WTC11 (cell line): ENCODE measurements around the gene CLECL1. TPM values are rescaled to one million over a fixed set of nuclear protein-coding genes. Genes with fewer than 3 reads are reported as not detected.

ENCODE experiments used
- ATAC-seq: fragments of 200-7000 bp; cut with Tn5 transposase; 2 replicates; pipeline ENCODE4 v1.10.0; 2021; ENCODE audit warnings: mild to moderate bottlenecking, moderate library complexity
- CTCF ChIA-PET: fragments of 300-600 bp; sonication (Branson Sonifier 250); formaldehyde crosslinking; loops from one replicate; lab custom pipeline; 2021; ENCODE audit warnings: antibody characterized with exemption; lab: Charles Lee
- POLR2A ChIA-PET: fragments of 350-600 bp; sonication (Branson Sonifier 250); formaldehyde crosslinking; loops from one replicate; lab custom pipeline; 2021; ENCODE audit warnings: antibody characterized with exemption; lab: Charles Lee
- DNase-seq: peaks from one replicate; pipeline ENCODE4 v3.0.0; 2021; ENCODE audit warnings: low spot score
- H3K27ac Mint-ChIP-seq: 2 replicates; pipeline ENCODE4 v1.8.0; 2021; ENCODE audit warnings: mixed read lengths
- H3K27me3 Mint-ChIP-seq: 2 replicates; pipeline ENCODE4 v1.8.0; 2021; ENCODE audit warnings: low read depth, mild to moderate bottlenecking, moderate library complexity, mixed read lengths
- H3K36me3 Mint-ChIP-seq: 2 replicates; pipeline ENCODE4 v1.8.0; 2021; ENCODE audit warnings: mixed read lengths
- H3K4me1 Mint-ChIP-seq: 2 replicates; pipeline ENCODE4 v1.8.0; 2022; ENCODE audit warnings: mixed read lengths
- H3K4me3 Mint-ChIP-seq: 2 replicates; pipeline ENCODE4 v1.8.0; 2021; ENCODE audit warnings: mild to moderate bottlenecking, moderate library complexity, mixed read lengths
- H3K9me3 Mint-ChIP-seq: 2 replicates; pipeline ENCODE4 v1.8.0; 2021; ENCODE audit warnings: mixed read lengths
- ESRRA ChIP-seq: sonication (generic); formaldehyde crosslinking; IDR thresholded peaks from 2 replicates; pipeline ENCODE4 v1.8.1; 2022; ENCODE audit warnings: mild to moderate bottlenecking, missing genetic modification reagents, borderline replicate concordance
- GABPB1 ChIP-seq: sonication (generic); formaldehyde crosslinking; IDR thresholded peaks from 2 replicates; pipeline ENCODE4 v1.8.1; 2023; ENCODE audit warnings: mild to moderate bottlenecking, missing genetic modification reagents
- GRHL2 ChIP-seq: fragments of 250-450 bp; sonication (Bioruptor Pico); IDR thresholded peaks from 2 replicates; pipeline ENCODE4 v1.8.0; 2022; ENCODE audit warnings: mild to moderate bottlenecking, moderate library complexity; ENCODE audit not compliant: insufficient replicate concordance, severe bottlenecking
- GTF2I ChIP-seq: fragments of 250-450 bp; sonication (Bioruptor Pico); conservative IDR thresholded peaks from 2 replicates; pipeline ENCODE4 v1.4.0; 2021; ENCODE audit warnings: mild to moderate bottlenecking
- HMGXB4 ChIP-seq: sonication (generic); formaldehyde crosslinking; IDR thresholded peaks from 2 replicates; pipeline ENCODE4 v1.8.1; 2023; ENCODE audit warnings: mild to moderate bottlenecking, moderate library complexity, missing genetic modification reagents
- KAT7 ChIP-seq: sonication (generic); formaldehyde crosslinking; IDR thresholded peaks from 2 replicates; pipeline ENCODE4 v1.8.1; 2023; ENCODE audit warnings: missing genetic modification reagents, mild to moderate bottlenecking, borderline replicate concordance
- MAX ChIP-seq: sonication (generic); formaldehyde crosslinking; IDR thresholded peaks from 2 replicates; pipeline ENCODE4 v1.8.0; 2022; ENCODE audit warnings: mild to moderate bottlenecking, missing genetic modification reagents
- MLX ChIP-seq: sonication (generic); formaldehyde crosslinking; IDR thresholded peaks from 2 replicates; pipeline ENCODE4 v1.8.1; 2023; ENCODE audit warnings: mild to moderate bottlenecking, missing genetic modification reagents, moderate library complexity
- MXD4 ChIP-seq: fragments of 250-450 bp; sonication (Bioruptor Pico); IDR thresholded peaks from 2 replicates; pipeline ENCODE4 v1.8.0; 2021; ENCODE audit warnings: mild to moderate bottlenecking, moderate library complexity, borderline replicate concordance
- NFATC4 ChIP-seq: fragments of 250-450 bp; sonication (Bioruptor Pico); IDR thresholded peaks from 2 replicates; pipeline ENCODE4 v1.9.0; 2021; ENCODE audit warnings: mild to moderate bottlenecking
- NR1H2 ChIP-seq: sonication (generic); formaldehyde crosslinking; IDR thresholded peaks from 2 replicates; pipeline ENCODE4 v1.9.0; 2021; ENCODE audit warnings: mild to moderate bottlenecking, moderate library complexity, missing genetic modification reagents
- PRDM15 ChIP-seq: sonication (generic); formaldehyde crosslinking; IDR thresholded peaks from 2 replicates; pipeline ENCODE4 v1.8.0; 2022; ENCODE audit warnings: missing genetic modification reagents
- RORB ChIP-seq: fragments of 250-450 bp; sonication (Bioruptor Pico); IDR thresholded peaks from 2 replicates; pipeline ENCODE4 v1.9.0; 2021; ENCODE audit warnings: mild to moderate bottlenecking
- TCF7 ChIP-seq: sonication (generic); formaldehyde crosslinking; IDR thresholded peaks from 2 replicates; pipeline ENCODE4 v1.8.0; 2022; ENCODE audit warnings: mild to moderate bottlenecking, low read depth, missing genetic modification reagents, moderate library complexity
- TEAD1 ChIP-seq: sonication (generic); formaldehyde crosslinking; IDR thresholded peaks from 2 replicates; pipeline ENCODE4 v1.8.0; 2022; ENCODE audit warnings: mild to moderate bottlenecking, missing genetic modification reagents
- TEAD4 ChIP-seq: sonication (generic); formaldehyde crosslinking; IDR thresholded peaks from 2 replicates; pipeline ENCODE4 v1.8.0; 2022; ENCODE audit warnings: mild to moderate bottlenecking, missing genetic modification reagents
- ZNF219 ChIP-seq: sonication (generic); formaldehyde crosslinking; IDR thresholded peaks from 2 replicates; pipeline ENCODE4 v1.8.0; 2023; ENCODE audit warnings: missing genetic modification reagents, mild to moderate bottlenecking, borderline replicate concordance
- ZNF232 ChIP-seq: sonication (generic); formaldehyde crosslinking; IDR thresholded peaks from 2 replicates; pipeline ENCODE4 v1.8.0; 2022; ENCODE audit warnings: mild to moderate bottlenecking, missing genetic modification reagents
- ZNF263 ChIP-seq: sonication (generic); formaldehyde crosslinking; IDR thresholded peaks from 2 replicates; pipeline ENCODE4 v1.8.1; 2022; ENCODE audit warnings: low read depth, mild to moderate bottlenecking, moderate library complexity, missing genetic modification reagents
- ZNF423 ChIP-seq: fragments of 250-450 bp; sonication (Bioruptor Pico); IDR thresholded peaks from 2 replicates; pipeline ENCODE4 v2.1.2; 2022; ENCODE audit warnings: mild to moderate bottlenecking, moderate library complexity
- ZNF671 ChIP-seq: fragments of 250-450 bp; sonication (Bioruptor Pico); IDR thresholded peaks from 2 replicates; pipeline ENCODE4 v1.8.0; 2021; ENCODE audit warnings: mild to moderate bottlenecking
- total RNA-seq: library from RNA; stranded (reverse); gene quantifications from 3 replicates; pipeline ENCODE4 v1.2.3, GENCODE V29; 2021
- TF ChIP-seq, protein P1 (sequence below): fragments of 250-450 bp; sonication (Bioruptor Pico); IDR thresholded peaks from 2 replicates; pipeline ENCODE4 v1.9.0; 2021; ENCODE audit warnings: mild to moderate bottlenecking
- TF ChIP-seq, protein P2 (sequence below): sonication (generic); formaldehyde crosslinking; IDR thresholded peaks from 2 replicates; pipeline ENCODE4 v1.8.0; 2022; ENCODE audit warnings: mild to moderate bottlenecking, missing genetic modification reagents
- TF ChIP-seq, protein P3 (sequence below): fragments of 250-450 bp; sonication (Bioruptor Pico); IDR thresholded peaks from 2 replicates; pipeline ENCODE4 v2.1.2; 2022; ENCODE audit warnings: mild to moderate bottlenecking, moderate library complexity
- TF ChIP-seq, protein P4 (sequence below): sonication (generic); formaldehyde crosslinking; IDR thresholded peaks from 2 replicates; pipeline ENCODE4 v1.8.1; 2023; ENCODE audit warnings: mild to moderate bottlenecking, missing genetic modification reagents, moderate library complexity

Gene CLECL1
- total RNA-seq, 1 experiment from 2014 or later = not detected

GRCh38 chr12:9745199-9745598, 12.3 kb upstream of the CLECL1 start:
- DNase-seq (no peak), ATAC-seq (peak; percentile 51)
- no peak overlapping the region for H3K4me3 Mint-ChIP-seq
- no peaks in the 10 kb centered on the region for H3K36me3 Mint-ChIP-seq
- no peaks in the 10 kb centered on the region for H3K9me3 Mint-ChIP-seq
- H3K27ac Mint-ChIP-seq = no peak overlapping the region; the same call in 1 of the 2 replicates
- ChIA-PET CTCF (interaction anchor here (1.1 to 7.5 kb wide), 5 partner anchors 16 to 112 kb away, joined by 3 to 148 read pairs (median 6); no protein-coding TSS in a partner anchor), POLR2A (interaction anchor here (0.6 kb wide), 1 partner anchor 101 kb away, joined by 3 read pairs; no protein-coding TSS in a partner anchor)
- TF ChIP-seq ZNF263 (CRISPR knock-in tag) (no peak), GRHL2 (no peak), HMGXB4 (CRISPR knock-in tag) (no peak), TCF7 (no peak), MAX (CRISPR knock-in tag) (no peak), ESRRA (CRISPR knock-in tag) (no peak), GABPB1 (CRISPR knock-in tag) (no peak)
- TF ChIP-seq, protein P1, sequence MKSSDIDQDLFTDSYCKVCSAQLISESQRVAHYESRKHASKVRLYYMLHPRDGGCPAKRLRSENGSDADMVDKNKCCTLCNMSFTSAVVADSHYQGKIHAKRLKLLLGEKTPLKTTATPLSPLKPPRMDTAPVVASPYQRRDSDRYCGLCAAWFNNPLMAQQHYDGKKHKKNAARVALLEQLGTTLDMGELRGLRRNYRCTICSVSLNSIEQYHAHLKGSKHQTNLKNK (CRISPR knock-in tag) = no peak
- TF ChIP-seq, protein P2, sequence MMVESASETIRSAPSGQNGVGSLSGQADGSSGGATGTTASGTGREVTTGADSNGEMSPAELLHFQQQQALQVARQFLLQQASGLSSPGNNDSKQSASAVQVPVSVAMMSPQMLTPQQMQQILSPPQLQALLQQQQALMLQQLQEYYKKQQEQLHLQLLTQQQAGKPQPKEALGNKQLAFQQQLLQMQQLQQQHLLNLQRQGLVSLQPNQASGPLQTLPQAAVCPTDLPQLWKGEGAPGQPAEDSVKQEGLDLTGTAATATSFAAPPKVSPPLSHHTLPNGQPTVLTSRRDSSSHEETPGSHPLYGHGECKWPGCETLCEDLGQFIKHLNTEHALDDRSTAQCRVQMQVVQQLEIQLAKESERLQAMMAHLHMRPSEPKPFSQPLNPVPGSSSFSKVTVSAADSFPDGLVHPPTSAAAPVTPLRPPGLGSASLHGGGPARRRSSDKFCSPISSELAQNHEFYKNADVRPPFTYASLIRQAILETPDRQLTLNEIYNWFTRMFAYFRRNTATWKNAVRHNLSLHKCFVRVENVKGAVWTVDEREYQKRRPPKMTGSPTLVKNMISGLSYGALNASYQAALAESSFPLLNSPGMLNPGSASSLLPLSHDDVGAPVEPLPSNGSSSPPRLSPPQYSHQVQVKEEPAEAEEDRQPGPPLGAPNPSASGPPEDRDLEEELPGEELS (CRISPR knock-in tag) = no peak
- peaks cover under 1% of the 10 kb centered on the region; the same call in 1 of the 2 replicates for H3K27me3 Mint-ChIP-seq
- peaks cover 21% of the 10 kb centered on the region for H3K4me1 Mint-ChIP-seq

GRCh38 chr12:9742661-9743060, 9.8 kb upstream of the CLECL1 start:
- H3K4me3 Mint-ChIP-seq = no peak overlapping the region
- TF ChIP-seq, protein P3, sequence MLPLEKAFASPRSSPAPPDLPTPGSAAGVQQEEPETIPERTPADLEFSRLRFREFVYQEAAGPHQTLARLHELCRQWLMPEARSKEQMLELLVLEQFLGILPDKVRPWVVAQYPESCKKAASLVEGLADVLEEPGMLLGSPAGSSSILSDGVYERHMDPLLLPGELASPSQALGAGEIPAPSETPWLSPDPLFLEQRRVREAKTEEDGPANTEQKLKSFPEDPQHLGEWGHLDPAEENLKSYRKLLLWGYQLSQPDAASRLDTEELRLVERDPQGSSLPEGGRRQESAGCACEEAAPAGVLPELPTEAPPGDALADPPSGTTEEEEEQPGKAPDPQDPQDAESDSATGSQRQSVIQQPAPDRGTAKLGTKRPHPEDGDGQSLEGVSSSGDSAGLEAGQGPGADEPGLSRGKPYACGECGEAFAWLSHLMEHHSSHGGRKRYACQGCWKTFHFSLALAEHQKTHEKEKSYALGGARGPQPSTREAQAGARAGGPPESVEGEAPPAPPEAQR = no peak
- TF ChIP-seq GABPB1 (CRISPR knock-in tag) (no peak), NR1H2 (CRISPR knock-in tag) (no peak), MLX (CRISPR knock-in tag) (no peak), GTF2I (CRISPR knock-in tag) (no peak), ZNF219 (no peak), ZNF671 (no peak), TEAD1 (CRISPR knock-in tag) (no peak), RORB (CRISPR knock-in tag) (no peak), TEAD4 (CRISPR knock-in tag) (no peak), ZNF423 (CRISPR knock-in tag) (no peak), ESRRA (CRISPR knock-in tag) (no peak), MXD4 (CRISPR knock-in tag) (no peak), PRDM15 (CRISPR knock-in tag) (no peak), NFATC4 (CRISPR knock-in tag) (no peak), KAT7 (CRISPR knock-in tag) (no peak), ZNF232 (CRISPR knock-in tag) (no peak)
- TF ChIP-seq, protein P4, sequence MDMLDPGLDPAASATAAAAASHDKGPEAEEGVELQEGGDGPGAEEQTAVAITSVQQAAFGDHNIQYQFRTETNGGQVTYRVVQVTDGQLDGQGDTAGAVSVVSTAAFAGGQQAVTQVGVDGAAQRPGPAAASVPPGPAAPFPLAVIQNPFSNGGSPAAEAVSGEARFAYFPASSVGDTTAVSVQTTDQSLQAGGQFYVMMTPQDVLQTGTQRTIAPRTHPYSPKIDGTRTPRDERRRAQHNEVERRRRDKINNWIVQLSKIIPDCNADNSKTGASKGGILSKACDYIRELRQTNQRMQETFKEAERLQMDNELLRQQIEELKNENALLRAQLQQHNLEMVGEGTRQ = no peak

More at GRCh38 chr12:9742661-9743060, 9.8 kb upstream of the CLECL1 start:
- ChIA-PET POLR2A (interaction anchor here (0.7 kb wide), 2 partner anchors 34 to 375 kb away, joined by 3 read pairs; no protein-coding TSS in a partner anchor), CTCF (interaction anchor here (0.6 to 1.6 kb wide), 34 partner anchors 8 to 411 kb away, joined by 3 to 24 read pairs (median 5); partner anchors contain the start of genes CD69, CLEC1A, CLEC2A and CLECL1)
- peaks cover 3% of the 10 kb centered on the region; the same call in 1 of the 2 replicates for H3K9me3 Mint-ChIP-seq
- DNase-seq (no peak), ATAC-seq (no peak)
- no peaks in the 10 kb centered on the region for H3K36me3 Mint-ChIP-seq
- no peak overlapping the region for H3K27ac Mint-ChIP-seq
- peaks cover 21% of the 10 kb centered on the region for H3K4me1 Mint-ChIP-seq
- peaks cover 12% of the 10 kb centered on the region for H3K27me3 Mint-ChIP-seq
